GM19328 (cell line): ENCODE measurements around the gene MRPS26.
A peak's percentile ranks its signal among the peaks of the same experiment; 100 is the strongest.
"Not testable (repeated sequence)": the region's sequence is repeated elsewhere in the genome, so short reads cannot be mapped to it uniquely, and the experiment has no call there.

Experiments used
- ATAC-seq: cut with Tn5 transposase; IDR thresholded peaks from one replicate; pipeline ENCODE4 v1.9.1; 2021; ENCODE audit warnings: mild to moderate bottlenecking, moderate library complexity; ENCODE audit not compliant: unreplicated experiment

The MRPS26 gene

GRCh38 chr20:3041854-3042409 is 3.9 kb upstream of the MRPS26 start:
- ATAC-seq = no peak

- no peak for ATAC-seq
Observed at GRCh38 chr20:3042625-3043024, 3.2 kb upstream of the MRPS26 start.

- no peak for ATAC-seq
Observed at GRCh38 chr20:3043322-3043721, 2.5 kb upstream of the MRPS26 start, which contains the start of gene GNRH2. Gene GNRH2 (plus strand): TSS chr20:3043622. CDS start chr20:3044415, 793 bp downstream.

- no peak for ATAC-seq
Observed at GRCh38 chr20:3044336-3044965, 1.4 kb upstream of the MRPS26 start.

GRCh38 chr20:3045042-3045815 is 623 bp upstream of the MRPS26 start:
- peak; percentile 37 for ATAC-seq

- no peak for ATAC-seq
Observed at GRCh38 chr20:3046677-3047462, 1.0 kb downstream of the MRPS26 start.

GRCh38 chr20:3047486-3048419 is 1.9 kb downstream of the MRPS26 start:
- ATAC-seq = no peak

- no peak for ATAC-seq
Observed at GRCh38 chr20:3051385-3052019, 5.7 kb downstream of the MRPS26 start.

- ATAC-seq = no peak
Observed at GRCh38 chr20:3059489-3059888, 13.6 kb downstream of the MRPS26 start.

GRCh38 chr20:3064119-3064518 is 18.3 kb downstream of the MRPS26 start:
- ATAC-seq = not testable (repeated sequence)

GRCh38 chr20:3067139-3068014 is 21.5 kb downstream of the MRPS26 start:
- ATAC-seq = no peak

GRCh38 chr20:3068075-3068474 is 22.2 kb downstream of the MRPS26 start:
- no peak for ATAC-seq

- ATAC-seq = no peak
Observed at GRCh38 chr20:3068986-3069900, 23.4 kb downstream of the MRPS26 start.

- ATAC-seq = no peak
Observed at GRCh38 chr20:3070725-3071124, 24.9 kb downstream of the MRPS26 start.

- no peak for ATAC-seq
Observed at GRCh38 chr20:3071266-3071609, 25.4 kb downstream of the MRPS26 start.

- no peak for ATAC-seq
Observed at GRCh38 chr20:3071610-3072529, 26.0 kb downstream of the MRPS26 start, which contains the start of gene OXT. Gene OXT (plus strand): TSS chr20:3071620. CDS start chr20:3071656, 36 bp downstream.
